ENCODE data around the gene SAP130.

- TF ChIP-seq POLR2A (IDR thresholded peaks at IDR 0.05) (no peak), CTCF (IDR thresholded peaks at IDR 0.05) (no peak), EP300 (IDR thresholded peaks at IDR 0.05) (no peak)
Measured at GRCh38 chr2:127911737-127912136, 116.1 kb downstream of the SAP130 start.
